Measurements from ENCODE around the gene AFF1. TPM values are rescaled to one million over a fixed set of nuclear protein-coding genes. Genes with fewer than 3 reads are reported as not detected.

The AFF1 gene
- total and polyA plus RNA-seq, 2 donors (not counting 1 experiment from before 2014, with no cell fraction given): 15.5 to 21.1 TPM

DNA sequence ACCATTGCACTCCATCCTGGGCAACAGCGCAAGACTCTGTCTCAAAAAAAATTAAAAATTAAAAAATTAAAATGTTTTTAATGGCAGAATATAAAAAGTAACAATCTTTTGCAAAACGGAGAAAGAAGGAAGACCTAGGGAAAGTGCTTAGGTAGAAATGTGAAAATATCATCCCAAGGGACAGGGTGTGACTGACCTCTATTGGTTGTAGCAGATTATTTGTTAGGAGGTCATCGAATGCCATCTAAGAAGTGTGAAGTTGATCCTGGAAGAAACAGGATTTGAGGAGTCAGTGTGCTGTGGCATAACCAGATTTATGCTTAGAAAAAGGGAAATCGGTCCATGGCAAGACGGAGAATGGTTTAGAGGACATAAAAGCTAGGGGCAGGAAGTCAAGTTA lies 24.4 kb upstream of the AFF1 start:
- Histone ChIP-seq H3K27ac (ENCODE audit: insufficient read depth, low read length) (no peak overlapping the region), H3K4me1 (ENCODE audit: control insufficient read depth, extremely low read depth, insufficient read depth, low read length) (no peaks in the 10 kb centered on the region), H3K4me2 (ENCODE audit: extremely low read depth, insufficient read depth, low read length) (no peak overlapping the region), H3K9ac (ENCODE audit: insufficient read depth, low read length) (no peak overlapping the region), H4K20me1 (ENCODE audit: control insufficient read depth, extremely low read depth, insufficient read depth, low read length) (no peaks in the 10 kb centered on the region), H3K27me3 (ENCODE audit: control insufficient read depth, insufficient read depth, low read length) (no peaks in the 10 kb centered on the region), H3K4me3 (replicated peaks in 1 of 4; ENCODE audit: control extremely low read depth in 1 of 4, insufficient read depth in 1 of 4, low read depth in 3 of 4, low read length in 4 of 4) (no peak overlapping the region), H2AFZ (ENCODE audit: low read length) (no peak overlapping the region), H3K36me3 (ENCODE audit: control insufficient read depth, insufficient read depth, low read length) (no peaks in the 10 kb centered on the region), H3K9me3 (ENCODE audit: control insufficient read depth, insufficient read depth, low read depth, low read length) (no peaks in the 10 kb centered on the region), H3K79me2 (ENCODE audit: control insufficient read depth, insufficient read depth, low read length) (no peaks in the 10 kb centered on the region)
- DNase-seq (ENCODE audit: low read depth in 2 of 2): no peak
- no peak for TF ChIP-seq EZH2 (IDR thresholded peaks at IDR 0.05; ENCODE audit: low read length, missing control alignments)
- TF ChIP-seq, protein P1, sequence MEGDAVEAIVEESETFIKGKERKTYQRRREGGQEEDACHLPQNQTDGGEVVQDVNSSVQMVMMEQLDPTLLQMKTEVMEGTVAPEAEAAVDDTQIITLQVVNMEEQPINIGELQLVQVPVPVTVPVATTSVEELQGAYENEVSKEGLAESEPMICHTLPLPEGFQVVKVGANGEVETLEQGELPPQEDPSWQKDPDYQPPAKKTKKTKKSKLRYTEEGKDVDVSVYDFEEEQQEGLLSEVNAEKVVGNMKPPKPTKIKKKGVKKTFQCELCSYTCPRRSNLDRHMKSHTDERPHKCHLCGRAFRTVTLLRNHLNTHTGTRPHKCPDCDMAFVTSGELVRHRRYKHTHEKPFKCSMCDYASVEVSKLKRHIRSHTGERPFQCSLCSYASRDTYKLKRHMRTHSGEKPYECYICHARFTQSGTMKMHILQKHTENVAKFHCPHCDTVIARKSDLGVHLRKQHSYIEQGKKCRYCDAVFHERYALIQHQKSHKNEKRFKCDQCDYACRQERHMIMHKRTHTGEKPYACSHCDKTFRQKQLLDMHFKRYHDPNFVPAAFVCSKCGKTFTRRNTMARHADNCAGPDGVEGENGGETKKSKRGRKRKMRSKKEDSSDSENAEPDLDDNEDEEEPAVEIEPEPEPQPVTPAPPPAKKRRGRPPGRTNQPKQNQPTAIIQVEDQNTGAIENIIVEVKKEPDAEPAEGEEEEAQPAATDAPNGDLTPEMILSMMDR (conservative IDR thresholded peaks at IDR 0.05 in 1 of 2, IDR thresholded peaks at IDR 0.05 in 1 of 2; ENCODE audit: low read depth in 1 of 2, low read length in 2 of 2): no peak

DNA sequence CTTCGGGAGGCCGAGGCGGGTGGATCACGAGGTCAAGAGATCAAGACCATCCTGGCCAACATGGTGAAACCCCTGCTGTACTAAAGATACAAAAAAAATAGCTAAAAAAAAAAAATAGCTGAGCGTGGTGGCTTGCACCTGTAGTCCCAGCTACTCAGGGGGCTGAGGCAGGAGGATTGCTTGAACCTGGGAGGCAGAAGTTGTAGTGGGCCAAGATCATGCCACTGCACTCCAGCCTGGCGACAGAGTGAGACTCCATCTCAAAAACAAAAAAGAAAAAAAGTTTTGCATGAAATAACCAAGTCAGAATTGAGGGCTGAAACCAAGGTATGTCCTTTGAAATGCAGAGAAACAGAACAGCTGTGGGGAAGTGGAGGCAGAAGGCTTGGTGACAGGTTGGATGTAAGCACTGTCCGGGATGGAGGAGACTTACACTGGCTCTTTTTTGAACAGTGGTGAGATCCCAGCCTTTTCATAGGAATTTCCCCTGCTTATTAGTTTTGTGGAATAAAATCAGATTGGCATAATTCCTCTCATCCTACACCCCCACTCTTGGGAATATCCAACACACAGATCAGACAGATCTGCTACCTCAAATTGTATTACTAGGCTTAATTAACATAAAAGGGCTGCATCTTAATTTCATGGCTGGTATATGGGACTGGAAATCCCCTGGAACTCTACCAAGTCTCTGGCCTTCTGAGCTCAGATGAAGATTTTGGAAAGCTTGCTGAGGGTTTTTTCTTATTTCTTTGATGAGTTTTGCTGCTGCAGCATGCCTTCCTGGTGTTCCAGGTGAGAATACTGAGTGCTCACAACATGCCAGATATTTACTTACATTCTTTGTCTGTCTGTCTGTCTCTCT lies 23.8 kb upstream of the AFF1 start:
- Histone ChIP-seq H3K79me2 (ENCODE audit: control insufficient read depth, insufficient read depth, low read length) (no peaks in the 10 kb centered on the region), H3K9ac (ENCODE audit: insufficient read depth, low read length) (no peak overlapping the region), H3K4me3 (replicated peaks in 1 of 4; ENCODE audit: control extremely low read depth in 1 of 4, insufficient read depth in 1 of 4, low read depth in 3 of 4, low read length in 4 of 4) (no peak overlapping the region), H3K4me1 (ENCODE audit: control insufficient read depth, extremely low read depth, insufficient read depth, low read length) (no peaks in the 10 kb centered on the region), H3K36me3 (ENCODE audit: control insufficient read depth, insufficient read depth, low read length) (no peaks in the 10 kb centered on the region), H2AFZ (ENCODE audit: low read length) (no peak overlapping the region), H3K9me3 (ENCODE audit: control insufficient read depth, insufficient read depth, low read depth, low read length) (no peaks in the 10 kb centered on the region), H3K27me3 (ENCODE audit: control insufficient read depth, insufficient read depth, low read length) (no peaks in the 10 kb centered on the region), H3K4me2 (ENCODE audit: extremely low read depth, insufficient read depth, low read length) (no peak overlapping the region), H3K27ac (ENCODE audit: insufficient read depth, low read length) (no peak overlapping the region), H4K20me1 (ENCODE audit: control insufficient read depth, extremely low read depth, insufficient read depth, low read length) (no peaks in the 10 kb centered on the region)
- TF ChIP-seq, protein P1 (conservative IDR thresholded peaks at IDR 0.05 in 1 of 2, IDR thresholded peaks at IDR 0.05 in 1 of 2; ENCODE audit: low read depth in 1 of 2, low read length in 2 of 2): no peak
- TF ChIP-seq EZH2 (IDR thresholded peaks at IDR 0.05; ENCODE audit: low read length, missing control alignments): no peak
- peak in 1 of 2 donors; percentile 28 for DNase-seq (ENCODE audit: low read depth in 2 of 2)

DNA sequence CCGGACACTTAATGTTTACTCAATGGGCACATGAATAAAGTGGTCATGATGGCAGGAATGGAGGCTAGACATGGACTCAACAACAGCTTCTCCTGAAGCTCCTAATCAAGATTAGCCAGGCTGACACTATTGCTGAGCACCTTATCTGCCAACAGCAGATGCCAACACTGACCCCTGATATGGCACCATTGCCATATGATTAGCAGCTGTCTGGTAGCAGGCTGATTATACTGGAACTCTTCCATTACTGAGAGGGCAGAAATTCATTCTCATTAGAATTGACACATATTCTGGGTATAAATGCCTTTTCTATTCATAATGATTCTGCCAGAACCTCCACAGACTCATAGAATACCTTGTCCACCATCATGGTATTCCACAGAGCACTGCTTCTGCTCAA lies 18.4 kb upstream of the AFF1 start:
- Histone ChIP-seq H4K20me1 (ENCODE audit: control insufficient read depth, extremely low read depth, insufficient read depth, low read length) (no peaks in the 10 kb centered on the region), H2AFZ (ENCODE audit: low read length) (no peak overlapping the region), H3K27me3 (ENCODE audit: control insufficient read depth, insufficient read depth, low read length) (no peaks in the 10 kb centered on the region), H3K4me3 (replicated peaks in 1 of 4; ENCODE audit: control extremely low read depth in 1 of 4, insufficient read depth in 1 of 4, low read depth in 3 of 4, low read length in 4 of 4) (no peak overlapping the region), H3K4me2 (ENCODE audit: extremely low read depth, insufficient read depth, low read length) (no peak overlapping the region), H3K9ac (ENCODE audit: insufficient read depth, low read length) (no peak overlapping the region), H3K9me3 (ENCODE audit: control insufficient read depth, insufficient read depth, low read depth, low read length) (no peaks in the 10 kb centered on the region), H3K4me1 (ENCODE audit: control insufficient read depth, extremely low read depth, insufficient read depth, low read length) (no peaks in the 10 kb centered on the region), H3K79me2 (ENCODE audit: control insufficient read depth, insufficient read depth, low read length) (no peaks in the 10 kb centered on the region), H3K27ac (ENCODE audit: insufficient read depth, low read length) (no peak overlapping the region), H3K36me3 (ENCODE audit: control insufficient read depth, insufficient read depth, low read length) (no peaks in the 10 kb centered on the region)
- TF ChIP-seq EZH2 (IDR thresholded peaks at IDR 0.05; ENCODE audit: low read length, missing control alignments): no peak
- no peak for DNase-seq (ENCODE audit: low read depth in 2 of 2)
